Stimulated activated CD8-positive, alpha-beta memory T cell treated with anti-CD3 and anti-CD28 coated beads, Interleukin-15, amount 100 ng/mL, for 48 hours (primary cell): ENCODE measurements around the gene CPT2.
"Not testable (repeated sequence)": the region's sequence is repeated elsewhere in the genome, so short reads cannot be mapped to it uniquely, and the experiment has no call there.

Source experiments
- DNase-seq, 2 donors: peaks; one replicate each; pipeline ENCODE4 v3.0.0-alpha.2; 2020; ENCODE audit warnings: low read depth in 2 of 2

CPT2 gene

DNA sequence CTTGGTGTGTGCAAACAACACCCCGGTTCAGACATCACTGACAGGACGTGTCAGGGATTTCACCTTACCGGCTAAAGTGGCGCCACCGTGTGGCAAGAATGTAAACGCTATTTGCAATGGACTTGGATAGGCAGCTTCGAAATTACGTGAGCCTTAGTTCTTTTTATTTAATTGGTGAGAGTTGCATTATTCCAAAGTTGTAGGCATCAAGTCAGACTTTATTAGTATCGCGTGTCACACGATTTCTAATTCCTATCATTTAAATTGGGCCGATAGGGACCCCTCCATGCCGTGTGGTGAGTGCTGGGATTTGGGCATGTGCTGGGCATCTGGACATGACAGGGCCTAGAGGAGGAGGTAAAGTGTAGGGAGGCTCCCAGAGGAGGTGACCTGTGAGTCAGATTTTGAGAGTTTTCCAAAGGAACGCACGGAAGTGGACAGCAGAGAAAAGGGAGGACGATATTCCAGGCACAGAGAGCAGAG lies 14.5 kb upstream of the CPT2 start:
- DNase-seq: peak; percentile 53 to 54

DNA sequence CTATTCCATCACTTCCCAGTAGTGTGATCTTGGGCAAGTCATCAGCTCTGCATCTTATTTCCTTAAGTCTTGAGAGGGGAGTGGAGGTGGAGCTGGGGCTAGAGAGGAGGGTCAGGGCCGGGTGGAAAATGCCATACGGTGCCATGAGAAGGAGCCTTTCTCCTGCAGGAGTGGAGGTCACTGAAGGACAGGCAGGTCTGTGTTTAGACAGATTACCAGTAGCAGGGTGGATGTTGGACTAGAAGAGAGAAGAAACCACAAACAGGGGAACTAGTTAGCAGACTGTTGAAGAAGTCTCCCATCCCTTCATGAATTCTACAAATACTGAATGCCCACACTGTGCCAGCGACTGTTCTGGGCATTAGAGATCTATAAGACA lies 13.9 kb upstream of the CPT2 start:
- no peak for DNase-seq

DNA sequence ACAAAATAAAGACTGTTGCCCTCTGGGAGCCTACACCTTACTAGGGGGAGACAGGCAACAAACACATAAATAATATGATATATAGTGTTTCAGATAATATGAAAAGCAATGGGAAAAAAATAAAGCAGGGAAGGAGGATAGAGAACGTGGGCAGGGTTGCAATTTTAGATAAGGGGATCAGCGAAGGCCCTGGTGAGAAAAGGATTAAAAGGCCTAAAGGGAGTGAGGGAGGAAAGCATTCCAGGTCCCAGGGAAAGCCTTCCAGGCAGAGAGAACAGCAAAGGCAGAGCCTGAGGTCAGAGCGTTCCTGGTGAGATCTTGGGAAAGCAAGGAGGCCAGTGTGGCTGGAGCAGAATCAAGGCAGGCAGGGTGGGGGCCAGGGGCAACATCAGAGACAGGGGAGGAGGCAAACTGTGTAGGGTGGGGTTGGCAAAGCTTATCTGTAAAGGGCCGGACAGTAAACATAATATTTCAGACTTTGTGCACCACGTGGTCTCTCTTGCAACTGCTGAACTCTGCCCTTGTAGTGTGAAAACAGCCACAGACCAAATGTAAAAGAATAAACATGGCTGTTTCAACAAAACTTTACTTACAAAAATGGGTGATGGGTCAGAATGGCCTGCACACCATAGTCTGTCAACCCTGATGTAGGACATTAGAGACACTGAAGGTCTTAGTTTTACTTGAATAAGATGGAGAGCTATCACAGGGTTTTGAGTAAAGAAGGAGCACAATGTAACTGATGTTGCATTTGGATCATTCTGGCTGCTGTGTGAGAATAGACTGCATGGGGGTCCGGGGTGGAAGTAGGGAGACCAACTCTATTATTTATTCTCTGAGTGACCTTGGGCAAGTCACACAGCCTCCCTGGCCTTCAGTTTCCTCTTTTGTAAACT lies 13.3 kb upstream of the CPT2 start:
- DNase-seq: no peak

DNA sequence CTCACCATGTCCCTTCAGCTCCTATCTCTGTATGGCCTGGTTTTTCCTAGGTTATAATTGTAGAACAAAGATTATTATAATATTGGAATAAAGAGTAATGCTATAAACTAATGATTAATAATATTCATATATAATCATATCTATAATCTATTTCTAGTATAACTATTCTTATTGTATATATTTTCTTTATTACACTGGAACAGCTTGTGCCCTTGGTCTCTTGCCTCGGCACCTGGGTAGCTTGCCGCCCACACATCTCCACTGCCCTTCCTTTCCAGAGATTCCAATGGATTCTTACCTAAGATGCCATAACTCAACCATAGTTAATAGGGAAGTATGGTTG lies 10.7 kb upstream of the CPT2 start:
- not testable (repeated sequence) for DNase-seq

DNA sequence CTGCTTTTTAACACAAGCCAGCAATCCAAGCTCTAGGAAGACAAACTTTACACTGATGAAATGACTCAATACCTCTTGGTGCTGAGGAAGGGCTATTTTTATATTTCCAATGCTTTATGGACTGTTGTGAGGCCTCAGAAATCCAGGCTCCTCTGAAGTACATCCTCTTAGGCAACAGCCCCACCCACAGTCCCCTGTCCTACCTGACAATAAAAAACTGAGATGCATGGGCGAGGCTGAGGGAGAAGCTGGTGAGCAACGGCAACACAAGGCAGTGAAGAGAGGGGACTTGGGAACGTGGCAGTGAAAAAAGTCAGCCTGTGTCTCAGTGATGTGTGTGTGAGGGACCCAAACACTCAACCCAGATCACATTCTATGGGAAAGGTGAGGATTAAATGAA lies 10.1 kb upstream of the CPT2 start:
- no peak for DNase-seq

DNA sequence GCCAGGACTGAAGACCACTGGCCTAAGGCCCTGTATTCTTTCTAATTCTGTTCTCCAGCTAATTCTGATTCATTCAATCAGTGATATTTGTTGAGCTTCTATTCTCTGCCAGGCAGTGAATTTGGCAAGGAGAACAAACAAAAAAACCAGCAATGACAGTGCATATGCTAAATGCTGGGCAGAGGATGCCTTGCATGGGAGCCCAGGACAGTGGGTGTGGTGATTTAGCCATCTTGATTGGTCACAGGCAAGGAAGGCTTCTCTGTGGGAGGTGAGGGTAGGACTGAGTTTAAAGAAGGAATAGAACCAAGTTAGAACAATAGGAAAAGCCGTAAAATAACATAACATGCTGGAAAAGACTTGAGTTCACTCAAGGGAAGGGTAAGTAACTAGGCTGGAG lies 9.2 kb upstream of the CPT2 start:
- no peak for DNase-seq

DNA sequence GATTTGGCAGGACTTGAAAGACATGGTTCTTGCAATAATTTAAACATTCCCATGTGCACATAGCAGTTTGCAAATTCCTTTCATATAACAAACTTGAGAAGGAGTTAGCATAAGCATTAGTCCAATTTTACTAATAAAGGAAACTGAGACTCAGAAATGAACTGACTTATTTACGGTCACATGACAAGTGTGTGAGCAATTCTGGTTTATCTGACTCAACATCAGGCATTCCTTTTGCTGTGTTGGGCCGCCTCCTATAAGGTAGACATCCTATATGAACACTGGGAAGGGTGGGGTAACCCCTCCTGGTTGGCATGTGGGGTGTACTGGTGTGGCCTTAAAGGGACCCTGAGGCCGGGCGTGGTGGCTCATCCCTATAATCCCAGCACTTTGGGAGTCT lies 8.5 kb upstream of the CPT2 start:
- DNase-seq: no peak

DNA sequence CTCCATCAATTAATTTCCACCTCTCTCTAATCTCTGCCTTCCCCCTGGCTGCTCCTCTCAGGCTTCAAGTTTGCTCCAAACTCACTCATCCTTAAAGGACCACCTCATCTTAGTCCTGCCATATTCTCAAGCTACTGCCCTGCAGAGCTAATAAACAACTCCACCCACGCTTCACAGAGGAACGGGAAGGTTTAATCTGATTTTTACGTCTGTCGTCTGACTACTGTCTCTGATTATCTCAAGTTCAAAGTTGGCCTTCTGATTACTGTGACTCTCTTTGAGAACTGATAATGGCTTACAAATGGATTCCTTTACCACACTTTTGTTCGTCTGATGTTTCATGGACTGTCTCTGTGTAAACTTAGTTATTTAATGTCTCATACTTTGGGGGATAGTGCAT lies 7.6 kb upstream of the CPT2 start:
- no peak for DNase-seq

DNA sequence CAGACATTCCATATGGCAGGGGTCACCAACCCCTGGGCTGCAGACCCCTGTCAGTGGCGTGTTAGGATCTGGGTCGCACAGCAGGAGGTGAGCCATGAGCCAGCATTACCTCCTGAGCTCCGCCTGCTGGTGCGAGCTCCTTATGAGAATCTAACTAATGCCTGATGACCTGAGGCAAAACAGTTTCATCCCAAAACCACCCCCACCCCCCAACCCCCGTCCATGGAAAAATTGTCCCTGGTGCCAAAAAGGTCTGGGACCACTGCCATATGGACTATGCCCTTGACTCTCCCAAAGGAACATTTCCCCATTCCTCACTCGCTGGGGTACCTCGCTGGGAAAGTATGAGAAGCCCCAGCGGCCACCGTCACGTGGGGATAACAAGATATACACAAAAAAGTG lies 6.4 kb upstream of the CPT2 start:
- DNase-seq: no peak

DNA sequence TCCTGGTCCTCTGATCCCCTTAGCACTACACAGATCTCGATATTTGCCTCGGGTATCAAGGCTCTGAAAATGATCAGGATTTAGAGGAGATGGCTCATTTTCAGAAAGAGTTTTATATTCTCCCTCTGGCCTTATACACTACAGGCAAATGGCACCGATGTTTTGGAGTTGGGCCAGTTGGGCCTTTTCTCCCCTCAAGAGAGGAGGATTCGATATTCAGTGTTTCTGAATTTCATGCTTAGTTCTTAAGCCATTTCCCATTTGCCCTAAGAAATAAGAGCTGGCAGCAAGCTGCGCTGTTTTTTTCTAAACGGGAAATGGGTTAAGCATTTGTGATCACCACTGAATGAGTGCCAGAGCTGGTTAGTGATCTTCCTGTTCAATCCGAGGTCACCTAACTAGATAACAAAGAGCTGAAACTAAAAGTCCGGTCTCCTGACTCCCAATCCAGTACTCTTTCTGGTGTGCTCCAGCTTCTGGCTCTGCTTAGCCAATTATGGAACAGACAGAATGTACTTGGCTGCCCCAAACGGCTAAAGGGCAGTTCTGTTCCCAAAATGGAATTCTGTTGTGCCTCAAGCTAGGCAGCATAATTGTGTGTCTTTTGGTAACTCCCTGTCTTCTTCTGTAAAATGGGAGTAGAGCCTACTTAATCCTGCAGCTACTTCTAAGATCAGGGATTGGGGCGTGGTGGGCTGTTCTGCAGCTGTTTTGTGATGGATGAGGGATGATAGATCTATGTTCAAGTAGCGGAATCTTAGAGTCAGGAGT lies 1.2 kb upstream of the CPT2 start:
- DNase-seq: no peak

DNA sequence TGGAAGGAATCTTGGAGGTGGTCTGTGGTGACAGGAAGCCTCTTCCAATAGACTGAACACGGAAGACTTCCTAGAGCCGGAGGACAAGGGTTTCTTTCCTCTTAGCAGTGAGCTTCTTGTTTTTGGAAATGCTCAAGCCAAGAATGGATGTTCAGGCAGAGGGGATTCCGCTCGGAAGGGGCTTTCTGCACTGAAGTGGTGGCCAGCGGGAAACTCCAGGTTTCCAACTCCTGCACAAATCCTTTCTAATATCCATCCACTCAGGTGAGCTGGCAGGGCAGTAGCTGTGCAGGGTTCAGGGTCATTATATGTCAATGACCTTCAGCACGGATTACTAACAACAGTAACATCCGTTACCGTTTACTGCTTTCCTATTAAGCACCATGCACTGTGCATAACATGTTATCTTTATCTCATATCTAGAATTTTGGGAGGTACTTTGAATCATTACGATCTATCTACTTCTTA lies 573 bp upstream of the CPT2 start:
- no peak for DNase-seq

DNA sequence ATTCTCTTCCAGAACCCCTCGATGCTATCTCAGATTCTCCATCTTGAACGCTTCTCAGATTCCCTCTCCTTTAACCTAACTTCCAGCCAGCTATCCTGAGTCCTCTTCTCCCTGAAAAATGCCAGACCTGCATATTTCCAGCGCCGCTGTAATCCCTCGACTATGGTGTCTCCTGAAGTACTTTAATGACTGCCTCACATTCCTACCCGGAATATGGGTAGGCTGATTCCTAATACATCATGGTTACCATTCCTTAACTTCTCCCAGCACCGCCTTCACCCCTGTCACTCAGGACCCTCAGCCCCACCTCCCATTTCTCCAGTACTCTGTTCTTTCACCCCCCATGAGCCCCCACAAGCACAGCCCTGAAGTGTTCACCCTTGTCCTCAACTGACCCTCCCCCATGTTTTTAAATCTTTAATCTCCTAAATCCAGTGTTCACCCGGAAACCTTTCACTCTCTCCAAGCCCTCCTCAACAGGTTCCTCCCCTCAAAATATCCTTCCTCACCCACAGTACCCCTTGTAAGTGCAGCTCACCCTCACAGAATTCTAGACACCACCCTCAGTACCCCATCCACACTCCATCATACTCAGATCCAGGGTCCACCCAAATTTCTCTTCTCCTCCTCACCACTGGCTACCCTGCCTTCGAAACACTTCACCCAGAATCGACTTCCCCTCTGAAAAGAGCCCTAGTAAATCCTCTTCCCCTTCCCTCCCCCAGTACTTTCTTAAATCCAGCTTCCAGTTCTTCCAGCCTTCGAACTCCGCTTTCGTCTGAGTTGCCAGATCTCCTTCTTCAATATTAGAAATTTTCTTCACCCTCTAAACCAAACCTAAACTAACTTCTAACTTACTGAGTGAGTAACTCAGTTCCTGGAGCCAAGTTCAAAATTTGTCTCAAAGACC lies 922 bp downstream of the CPT2 start:
- no peak for DNase-seq

DNA sequence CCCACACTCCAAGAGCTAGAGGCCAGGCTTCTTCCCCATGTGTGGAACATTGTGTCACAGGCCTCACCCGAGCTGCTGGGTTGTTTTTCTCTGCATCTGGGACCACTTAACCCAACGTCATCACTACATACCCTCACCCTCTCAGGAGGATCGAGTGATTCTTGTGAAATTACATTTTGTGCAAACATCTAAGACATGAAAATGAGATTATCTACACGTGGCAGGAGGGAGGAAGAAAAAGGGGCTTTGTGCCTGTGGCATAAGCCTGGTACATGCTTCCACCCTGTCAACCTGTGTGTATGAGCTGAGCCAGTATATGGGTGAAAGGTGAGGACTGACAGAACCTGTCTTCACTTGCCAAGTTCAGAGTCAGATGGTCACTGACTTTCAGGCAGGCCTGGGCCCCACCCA lies 1.6 kb downstream of the CPT2 start:
- no peak for DNase-seq

DNA sequence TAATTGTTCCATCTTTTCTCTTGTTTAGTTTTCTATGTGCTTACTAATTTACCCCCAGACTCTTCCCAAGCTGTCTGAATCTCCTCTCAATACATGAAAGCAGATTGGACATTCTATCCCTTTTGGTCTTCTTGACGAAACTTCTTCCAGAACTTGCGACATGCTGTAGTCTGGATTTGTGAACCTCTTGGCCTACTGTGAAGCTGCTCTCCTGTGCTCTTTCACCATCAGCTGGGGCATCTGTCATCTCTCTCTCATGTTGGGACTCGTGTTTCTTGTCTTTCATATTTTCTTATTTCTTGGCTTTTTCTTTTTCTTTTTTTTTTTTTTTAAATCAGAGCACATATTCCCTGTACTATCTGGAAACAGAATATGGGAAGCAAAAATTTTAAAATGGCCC lies 6.8 kb downstream of the CPT2 start:
- DNase-seq: no peak

DNA sequence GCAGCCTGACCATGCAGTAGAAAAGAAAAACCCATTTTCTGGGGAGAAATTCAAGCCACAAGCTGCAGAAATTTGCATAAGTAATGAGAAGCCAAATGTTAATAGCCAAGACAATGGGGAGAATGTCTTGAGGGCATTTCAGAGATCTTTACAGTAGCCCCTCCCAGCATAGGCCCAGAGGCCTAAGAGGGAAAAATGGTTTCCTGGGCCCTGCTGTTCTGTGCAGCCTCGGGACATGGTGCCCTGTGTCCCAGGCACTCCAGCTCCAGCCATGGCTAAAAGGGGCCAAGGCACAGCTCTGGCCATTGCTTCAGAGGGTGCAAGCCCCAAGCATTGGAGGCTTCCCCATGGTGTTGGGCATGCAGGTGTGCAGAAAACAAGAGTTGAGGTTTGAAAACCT lies 8.9 kb downstream of the CPT2 start:
- not testable (repeated sequence) for DNase-seq

DNA sequence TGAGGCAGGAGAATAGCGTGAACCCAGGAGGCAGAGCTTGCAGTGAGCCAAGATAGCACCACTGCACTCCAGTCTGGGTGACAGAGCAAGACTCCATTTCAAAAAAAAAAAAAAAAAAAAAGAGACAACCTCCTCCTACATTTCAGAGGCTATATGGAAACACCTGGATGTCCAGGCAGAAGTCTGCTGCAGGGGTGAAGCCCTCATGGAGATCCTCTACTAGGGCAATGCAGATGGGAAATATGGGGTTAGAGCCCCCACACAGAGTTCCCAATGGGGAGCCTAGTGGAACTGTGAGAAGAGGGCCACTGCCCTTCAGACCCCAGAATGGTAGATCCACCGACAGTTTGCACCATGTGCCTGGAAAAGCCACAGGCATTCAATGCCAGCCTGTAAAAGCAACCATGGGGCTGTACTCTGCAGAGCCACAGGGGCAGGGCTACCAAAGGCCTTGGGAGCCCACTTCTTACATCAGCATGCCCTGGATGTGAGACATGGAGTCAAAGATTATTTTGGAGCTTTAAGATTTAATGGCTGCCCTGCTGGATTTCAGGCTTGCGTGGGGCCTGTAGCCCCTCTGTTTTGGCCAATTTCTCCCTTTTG lies 9.6 kb downstream of the CPT2 start:
- not testable (repeated sequence) for DNase-seq

DNA sequence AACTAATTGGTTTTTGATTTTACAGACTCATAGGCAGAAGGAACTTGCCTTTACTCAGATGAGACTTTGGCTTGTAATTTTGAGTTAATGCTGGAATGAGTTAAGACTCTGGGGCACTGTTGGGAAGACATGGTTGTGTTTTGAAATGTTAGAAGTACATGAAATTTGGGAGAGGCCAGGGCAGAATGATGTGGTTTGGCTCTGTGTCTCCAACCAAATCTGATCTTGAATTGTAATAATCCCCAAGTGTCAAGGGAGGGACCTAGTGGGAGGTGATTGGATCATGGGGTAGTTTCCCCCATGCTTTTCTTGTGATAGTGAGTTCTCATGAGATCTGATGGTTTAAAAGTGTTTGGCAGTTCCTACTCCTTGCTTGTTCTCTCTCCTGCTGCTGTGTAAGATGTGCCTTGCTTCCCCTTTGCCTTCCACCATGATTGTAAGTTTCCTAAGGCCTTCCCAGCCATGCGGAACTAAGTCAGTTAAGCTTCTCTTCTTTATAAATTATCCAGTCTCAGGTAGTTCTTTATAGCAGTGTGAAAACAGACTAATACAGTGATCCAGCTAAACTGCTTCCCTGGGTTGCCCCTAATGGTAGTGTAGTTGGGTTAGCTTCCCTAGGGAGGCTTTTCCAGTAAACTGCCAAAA lies 10.2 kb downstream of the CPT2 start:
- no peak for DNase-seq

DNA sequence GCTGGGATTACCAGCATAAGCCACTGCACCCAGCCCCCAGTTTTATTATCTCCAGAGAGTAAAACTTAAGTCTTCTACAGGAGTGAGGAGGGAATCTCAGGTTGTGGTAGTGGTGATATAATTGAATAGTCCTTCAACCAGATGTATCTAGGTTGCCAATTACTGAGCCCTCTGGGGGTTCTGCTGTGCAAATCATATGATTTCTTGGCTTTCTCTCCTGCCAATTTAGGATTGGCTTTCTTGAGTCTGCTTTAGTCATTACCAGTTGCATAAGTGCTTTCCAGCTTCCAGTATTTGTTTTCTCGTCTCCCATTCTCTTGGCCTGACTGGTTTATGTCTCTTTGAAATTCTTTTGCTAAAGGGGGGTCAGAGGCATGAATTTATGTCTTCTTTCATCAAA lies 11.1 kb downstream of the CPT2 start:
- DNase-seq: no peak

DNA sequence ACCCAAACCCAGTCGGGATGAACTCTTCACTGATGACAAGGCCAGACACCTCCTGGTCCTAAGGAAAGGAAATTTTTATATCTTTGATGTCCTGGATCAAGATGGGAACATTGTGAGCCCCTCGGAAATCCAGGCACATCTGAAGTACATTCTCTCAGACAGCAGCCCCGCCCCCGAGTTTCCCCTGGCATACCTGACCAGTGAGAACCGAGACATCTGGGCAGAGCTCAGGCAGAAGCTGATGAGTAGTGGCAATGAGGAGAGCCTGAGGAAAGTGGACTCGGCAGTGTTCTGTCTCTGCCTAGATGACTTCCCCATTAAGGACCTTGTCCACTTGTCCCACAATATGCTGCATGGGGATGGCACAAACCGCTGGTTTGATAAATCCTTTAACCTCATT lies 13.7 kb downstream of the CPT2 start:
- no peak for DNase-seq

DNA sequence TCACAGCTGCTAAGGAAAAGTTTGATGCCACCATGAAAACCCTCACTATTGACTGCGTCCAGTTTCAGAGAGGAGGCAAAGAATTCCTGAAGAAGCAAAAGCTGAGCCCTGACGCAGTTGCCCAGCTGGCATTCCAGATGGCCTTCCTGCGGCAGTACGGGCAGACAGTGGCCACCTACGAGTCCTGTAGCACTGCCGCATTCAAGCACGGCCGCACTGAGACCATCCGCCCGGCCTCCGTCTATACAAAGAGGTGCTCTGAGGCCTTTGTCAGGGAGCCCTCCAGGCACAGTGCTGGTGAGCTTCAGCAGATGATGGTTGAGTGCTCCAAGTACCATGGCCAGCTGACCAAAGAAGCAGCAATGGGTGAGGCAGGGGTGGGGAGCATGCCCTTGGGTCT lies 14.3 kb downstream of the CPT2 start:
- no peak for DNase-seq

DNA sequence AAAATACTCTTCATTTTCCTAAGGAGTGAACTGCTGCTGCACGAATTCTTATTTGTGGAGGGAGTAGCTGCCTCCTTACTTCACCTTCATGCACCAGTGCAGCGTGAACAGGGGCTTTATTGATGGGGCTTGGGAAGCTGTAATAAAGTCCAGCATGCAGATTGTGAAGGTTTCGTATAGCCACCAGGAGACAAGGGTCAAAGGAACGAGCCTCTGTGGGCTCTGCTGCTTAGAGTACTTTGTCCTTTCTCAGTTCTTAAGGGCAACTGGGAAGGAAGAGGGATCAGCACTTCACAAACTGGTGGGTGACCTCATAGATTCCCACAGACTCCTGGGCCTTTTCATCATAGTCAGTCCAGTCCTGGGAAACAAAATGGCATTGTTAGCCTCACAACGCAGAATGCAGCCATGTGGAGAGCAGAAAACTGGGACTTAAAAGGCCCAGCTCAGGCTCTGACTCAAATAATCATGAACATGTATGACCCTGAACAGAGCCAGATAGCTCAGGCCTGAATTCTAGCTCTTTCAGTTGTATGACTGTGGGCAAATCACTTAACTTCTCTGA lies 17.8 kb downstream of the CPT2 start:
- no peak for DNase-seq
